ENCODE results near the gene SMPD1.

SMPD1 gene

GRCh38 chr11:6389905-6390717, at the start of gene SMPD1 (continued):
- TF ChIP-seq ZNF704 (tag by site-specific recombination; IDR thresholded peaks at IDR 0.05) = no peak
- no peak for TF ChIP-seq HOXD13 (CRISPR knock-in tag; IDR thresholded peaks at IDR 0.05; ENCODE audit: borderline replicate concordance)
- TF ChIP-seq, protein P1, sequence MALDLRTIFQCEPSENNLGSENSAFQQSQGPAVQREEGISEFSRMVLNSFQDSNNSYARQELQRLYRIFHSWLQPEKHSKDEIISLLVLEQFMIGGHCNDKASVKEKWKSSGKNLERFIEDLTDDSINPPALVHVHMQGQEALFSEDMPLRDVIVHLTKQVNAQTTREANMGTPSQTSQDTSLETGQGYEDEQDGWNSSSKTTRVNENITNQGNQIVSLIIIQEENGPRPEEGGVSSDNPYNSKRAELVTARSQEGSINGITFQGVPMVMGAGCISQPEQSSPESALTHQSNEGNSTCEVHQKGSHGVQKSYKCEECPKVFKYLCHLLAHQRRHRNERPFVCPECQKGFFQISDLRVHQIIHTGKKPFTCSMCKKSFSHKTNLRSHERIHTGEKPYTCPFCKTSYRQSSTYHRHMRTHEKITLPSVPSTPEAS (tag by site-specific recombination; IDR thresholded peaks at IDR 0.05) = no peak
- TF ChIP-seq ZNF18 (tag by site-specific recombination; IDR thresholded peaks at IDR 0.05) = no peak
- TF ChIP-seq ZNF747 (tag by site-specific recombination; IDR thresholded peaks at IDR 0.05) = no peak
- peak; percentile 44; the same call in 1 of the 2 replicates for TF ChIP-seq ZBTB11 (tag by site-specific recombination; conservative IDR thresholded peaks at IDR 0.05; ENCODE audit: low read depth)
- TF ChIP-seq PATZ1 (tag by site-specific recombination; IDR thresholded peaks at IDR 0.05) = peak; percentile 95
- TF ChIP-seq REPIN1 (tag by site-specific recombination; IDR thresholded peaks at IDR 0.05; ENCODE audit: low read depth) = no peak
- peak; percentile 72 for TF ChIP-seq ZNF341 (tag by site-specific recombination; IDR thresholded peaks at IDR 0.05; ENCODE audit: low read depth)
- TF ChIP-seq ZNF248 (tag by site-specific recombination; IDR thresholded peaks at IDR 0.05) = no peak
- TF ChIP-seq ZBTB10 (tag by site-specific recombination; IDR thresholded peaks at IDR 0.05) = peak; percentile 61; the same call in 1 of the 2 replicates
- TF ChIP-seq ZNF138 (tag by site-specific recombination; IDR thresholded peaks at IDR 0.05; ENCODE audit: borderline replicate concordance) = no peak
- peak; percentile 99 for TF ChIP-seq ZBTB8A (tag by site-specific recombination; IDR thresholded peaks at IDR 0.05)
- TF ChIP-seq MZF1 (tag by site-specific recombination; IDR thresholded peaks at IDR 0.05; ENCODE audit: borderline replicate concordance) = no peak
- peak; percentile 86 for TF ChIP-seq ZNF335 (tag by site-specific recombination; conservative IDR thresholded peaks at IDR 0.05)
- no peak for TF ChIP-seq ZNF48 (tag by site-specific recombination; IDR thresholded peaks at IDR 0.05)
- no peak for TF ChIP-seq ZNF155 (tag by site-specific recombination; IDR thresholded peaks at IDR 0.05)
- no peak for TF ChIP-seq ZNF10 (tag by site-specific recombination; IDR thresholded peaks at IDR 0.05)
- TF ChIP-seq, protein P2, sequence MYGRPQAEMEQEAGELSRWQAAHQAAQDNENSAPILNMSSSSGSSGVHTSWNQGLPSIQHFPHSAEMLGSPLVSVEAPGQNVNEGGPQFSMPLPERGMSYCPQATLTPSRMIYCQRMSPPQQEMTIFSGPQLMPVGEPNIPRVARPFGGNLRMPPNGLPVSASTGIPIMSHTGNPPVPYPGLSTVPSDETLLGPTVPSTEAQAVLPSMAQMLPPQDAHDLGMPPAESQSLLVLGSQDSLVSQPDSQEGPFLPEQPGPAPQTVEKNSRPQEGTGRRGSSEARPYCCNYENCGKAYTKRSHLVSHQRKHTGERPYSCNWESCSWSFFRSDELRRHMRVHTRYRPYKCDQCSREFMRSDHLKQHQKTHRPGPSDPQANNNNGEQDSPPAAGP (tag by site-specific recombination; IDR thresholded peaks at IDR 0.05) = peak; percentile 53; the same call in 1 of the 2 replicates
- peak; percentile 78 for TF ChIP-seq ZNF629 (tag by site-specific recombination; IDR thresholded peaks at IDR 0.05)
- TF ChIP-seq ZFP41 (tag by site-specific recombination; IDR thresholded peaks at IDR 0.05; ENCODE audit: borderline replicate concordance) = no peak
- peak; percentile 93 for TF ChIP-seq KLF9 (tag by site-specific recombination; IDR thresholded peaks at IDR 0.05; ENCODE audit: low read depth)
- peak; percentile 73 for TF ChIP-seq ZEB2 (tag by site-specific recombination; IDR thresholded peaks at IDR 0.05)
- TF ChIP-seq ZNF174 (tag by site-specific recombination; IDR thresholded peaks at IDR 0.05) = no peak
- TF ChIP-seq ZNF777 (tag by site-specific recombination; IDR thresholded peaks at IDR 0.05; ENCODE audit: borderline replicate concordance) = no peak
- TF ChIP-seq ZNF658 (tag by site-specific recombination; IDR thresholded peaks at IDR 0.05) = no peak
